HK-2 (cell line): Measurements from ENCODE around the gene TRMT11.
"Not testable (repeated sequence)": the region's sequence is repeated elsewhere in the genome, so short reads cannot be mapped to it uniquely, and the experiment has no call there.

ENCODE experiments used
- DNase-seq: peaks from one replicate; pipeline ENCODE4 v3.0.0-alpha.2; 2018; ENCODE audit not compliant: unreplicated experiment

Gene TRMT11

GRCh38 chr6:125994670-125995488, 8.5 kb downstream of the TRMT11 start:
- DNase-seq, result no peak

- DNase-seq, result peak; percentile 63
Observed at GRCh38 chr6:125995972-125996580, 9.7 kb downstream of the TRMT11 start.

GRCh38 chr6:126002755-126003679, 16.7 kb downstream of the TRMT11 start:
- DNase-seq, result no peak

- no peak for DNase-seq
Observed at GRCh38 chr6:126007800-126008199, 21.5 kb downstream of the TRMT11 start.

GRCh38 chr6:126010040-126010439, 23.7 kb downstream of the TRMT11 start:
- DNase-seq, result no peak

GRCh38 chr6:126015863-126016262, 29.5 kb downstream of the TRMT11 start:
- no peak for DNase-seq

GRCh38 chr6:126016591-126016990, 30.3 kb downstream of the TRMT11 start:
- no peak for DNase-seq

GRCh38 chr6:126017668-126018067, 31.3 kb downstream of the TRMT11 start:
- DNase-seq, result no peak

GRCh38 chr6:126020305-126021050, 34.1 kb downstream of the TRMT11 start:
- no peak for DNase-seq

GRCh38 chr6:126023474-126023873, 37.1 kb downstream of the TRMT11 start:
- DNase-seq, result not testable (repeated sequence)

GRCh38 chr6:126026001-126026400, 39.7 kb downstream of the TRMT11 start:
- no peak for DNase-seq

- no peak for DNase-seq
Observed at GRCh38 chr6:126027601-126028000, 41.3 kb downstream of the TRMT11 start.

GRCh38 chr6:126030045-126030444, 43.7 kb downstream of the TRMT11 start:
- DNase-seq, result no peak

- peak; percentile 11 for DNase-seq
Observed at GRCh38 chr6:126033696-126034095, 47.4 kb downstream of the TRMT11 start.

GRCh38 chr6:126034656-126035055, 48.3 kb downstream of the TRMT11 start:
- DNase-seq, result no peak

- DNase-seq, result no peak
Observed at GRCh38 chr6:126035764-126036163, 49.4 kb downstream of the TRMT11 start.

GRCh38 chr6:126038234-126038633, 51.9 kb downstream of the TRMT11 start:
- no peak for DNase-seq

- no peak for DNase-seq
Observed at GRCh38 chr6:126039284-126039683, 52.9 kb downstream of the TRMT11 start.

GRCh38 chr6:126040394-126040793, 54.1 kb downstream of the TRMT11 start:
- no peak for DNase-seq

GRCh38 chr6:126040826-126041225, 54.5 kb downstream of the TRMT11 start:
- DNase-seq, result peak; percentile 32

- DNase-seq, result no peak
Observed at GRCh38 chr6:126041516-126041915, 55.2 kb downstream of the TRMT11 start.

GRCh38 chr6:126042001-126042419, 55.7 kb downstream of the TRMT11 start:
- DNase-seq, result no peak
